ENCODE measurements around the gene KATNAL1.

KATNAL1 gene

DNA sequence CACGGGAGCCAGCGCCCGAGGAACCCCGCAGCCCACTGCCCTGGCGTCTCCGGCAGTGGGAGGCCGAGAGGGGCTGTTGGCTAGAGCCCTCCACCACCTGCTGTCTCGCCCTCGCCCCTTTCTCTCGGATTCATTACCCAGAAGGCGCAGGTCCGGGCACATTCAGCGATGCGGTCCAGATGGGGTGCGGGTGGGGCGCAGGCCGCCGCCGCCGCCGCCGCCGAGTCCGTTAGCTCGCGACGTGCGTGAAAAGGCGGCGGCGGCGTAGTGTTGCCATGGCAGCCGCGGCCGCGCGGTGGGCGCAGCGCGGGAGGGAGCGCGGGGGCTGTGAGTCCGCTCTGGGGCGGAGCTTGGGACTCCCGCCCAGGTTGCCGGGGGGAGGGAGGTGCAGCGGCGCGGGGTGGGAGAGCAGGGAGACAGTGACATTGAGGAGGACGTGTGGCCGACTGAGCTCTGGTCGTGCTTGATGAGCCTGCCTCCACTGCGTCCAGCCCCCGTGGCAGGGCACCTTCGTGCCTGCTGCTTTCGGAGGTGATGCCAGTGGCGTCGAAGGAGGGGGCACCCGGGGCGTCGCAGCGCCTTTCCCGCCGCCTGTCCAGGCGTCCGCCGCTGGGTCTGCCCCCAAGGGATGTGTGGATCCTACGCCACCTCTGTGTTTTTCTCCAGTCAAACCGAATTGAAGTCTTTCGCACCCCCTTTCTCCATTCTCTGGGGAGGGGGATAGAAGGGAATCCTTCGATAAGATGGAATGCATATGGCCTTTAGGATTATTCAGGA lies at the start of gene KATNAL1:
Gene KATNAL1 (minus strand): TSS at position 358 of the 777 bp plus-strand sequence. CDS start 23,774 bp downstream, outside the sequence.
- DNase-seq, result peak; percentile 80

DNA sequence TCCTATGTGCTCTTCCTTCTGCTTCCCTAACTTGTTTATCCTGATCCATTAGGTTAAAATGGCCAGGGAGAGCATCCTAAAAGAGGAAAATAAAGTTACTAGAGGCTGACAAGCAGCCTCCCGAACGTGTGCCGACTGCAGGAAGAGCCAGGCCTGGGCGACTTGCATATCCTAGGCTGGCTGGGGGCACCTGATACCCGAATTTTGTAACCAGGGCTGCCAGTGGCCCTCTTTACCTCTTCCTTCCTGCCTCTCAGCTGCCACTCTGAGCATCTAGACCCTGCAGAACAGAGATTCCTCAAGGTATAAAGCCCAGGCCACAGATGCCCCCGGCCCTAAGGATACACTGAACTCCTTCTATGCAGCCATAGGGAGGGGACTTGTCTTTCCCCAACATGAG lies 48.5 kb upstream of the KATNAL1 start:
- no peak for DNase-seq

DNA sequence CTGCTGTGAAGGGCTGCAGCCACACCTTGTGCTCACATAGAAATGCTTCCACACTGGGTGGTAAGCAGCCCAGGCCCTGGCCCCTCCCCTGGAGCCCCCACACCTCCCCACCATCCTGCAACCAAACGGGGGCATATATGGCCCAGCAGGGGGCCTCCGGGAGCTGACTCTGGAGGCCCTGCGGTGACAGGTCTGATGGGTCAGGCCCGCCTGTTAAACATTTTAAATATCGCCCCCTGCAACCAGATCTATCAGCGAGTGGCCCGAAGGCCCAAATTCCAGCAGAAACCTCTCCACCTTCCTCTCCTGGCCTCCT lies 48.0 kb upstream of the KATNAL1 start:
- peak; percentile 24 for DNase-seq

DNA sequence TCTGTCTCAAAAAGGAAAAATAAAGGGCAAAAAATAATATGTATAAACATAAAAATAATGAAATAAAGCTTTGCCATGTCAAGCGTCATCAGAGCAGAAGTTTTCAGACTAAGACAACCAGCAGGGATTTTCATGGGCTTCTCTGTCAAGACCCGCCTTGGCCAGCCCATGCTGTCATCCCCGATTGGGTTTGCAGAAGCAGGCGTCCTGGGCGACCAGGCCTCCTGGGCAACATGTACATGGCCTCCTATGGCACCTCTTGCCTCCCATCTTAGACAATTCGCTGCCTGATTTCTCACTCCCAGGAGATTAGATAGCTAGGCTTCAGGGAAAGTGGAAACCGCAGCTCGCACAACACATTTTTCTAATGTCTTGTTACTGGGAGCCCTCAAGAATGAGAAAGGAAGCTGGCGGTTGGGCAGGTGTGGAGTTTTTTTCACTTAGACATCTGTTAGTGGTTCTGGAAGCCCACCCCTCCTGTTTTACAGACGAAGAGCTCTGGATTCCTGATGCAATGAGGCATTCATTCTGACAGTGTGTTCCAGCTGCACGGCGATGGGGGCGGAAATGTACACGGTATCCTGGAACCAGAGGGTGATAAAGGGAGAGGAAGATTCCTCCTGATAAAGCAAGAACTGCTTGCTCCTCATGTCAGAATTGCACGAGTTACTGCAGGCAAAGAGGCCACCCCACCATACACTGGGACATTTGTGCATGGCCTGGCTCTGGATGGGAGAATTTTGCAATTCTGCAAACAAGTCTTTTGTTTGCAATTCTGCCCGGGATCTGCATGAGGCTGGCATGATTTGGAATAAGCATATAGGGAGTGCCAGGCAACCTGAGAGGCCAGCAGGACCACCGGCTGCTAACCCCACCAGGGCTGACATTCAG lies 47.4 kb upstream of the KATNAL1 start:
- no peak for DNase-seq

DNA sequence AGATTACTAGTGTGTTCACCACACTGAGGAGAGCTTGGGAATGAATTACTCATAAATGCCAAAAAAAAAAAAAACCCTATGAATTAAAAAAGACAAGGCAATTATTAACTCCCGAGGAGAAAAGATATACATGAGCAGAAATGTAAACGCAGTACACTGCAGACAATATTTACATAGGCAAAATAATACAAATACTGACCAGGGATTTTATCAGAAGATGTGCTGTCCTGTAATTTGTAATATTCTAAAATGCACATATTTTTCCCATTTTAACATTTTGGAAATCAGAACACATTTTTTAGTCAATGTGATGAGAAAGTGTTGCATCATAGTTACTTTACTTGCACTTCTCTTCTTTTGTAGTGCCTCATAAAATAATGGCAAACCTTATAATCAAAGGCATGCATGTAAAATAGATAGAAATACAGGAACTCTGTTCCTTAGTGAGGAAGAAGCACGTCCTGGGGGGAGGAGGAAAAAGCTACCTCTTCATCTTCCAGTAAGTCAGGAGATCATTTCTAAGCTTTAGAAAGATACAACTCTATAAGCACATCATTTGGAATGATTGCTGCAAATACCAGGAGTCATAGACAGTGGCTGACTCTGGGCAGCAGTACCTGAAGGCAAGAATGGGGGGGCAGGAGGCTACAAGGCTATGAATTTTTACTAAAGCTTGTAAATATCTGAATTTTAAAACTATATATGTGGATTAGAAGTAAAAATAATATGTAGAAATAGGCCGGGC lies 46.3 kb upstream of the KATNAL1 start:
- no peak for DNase-seq

DNA sequence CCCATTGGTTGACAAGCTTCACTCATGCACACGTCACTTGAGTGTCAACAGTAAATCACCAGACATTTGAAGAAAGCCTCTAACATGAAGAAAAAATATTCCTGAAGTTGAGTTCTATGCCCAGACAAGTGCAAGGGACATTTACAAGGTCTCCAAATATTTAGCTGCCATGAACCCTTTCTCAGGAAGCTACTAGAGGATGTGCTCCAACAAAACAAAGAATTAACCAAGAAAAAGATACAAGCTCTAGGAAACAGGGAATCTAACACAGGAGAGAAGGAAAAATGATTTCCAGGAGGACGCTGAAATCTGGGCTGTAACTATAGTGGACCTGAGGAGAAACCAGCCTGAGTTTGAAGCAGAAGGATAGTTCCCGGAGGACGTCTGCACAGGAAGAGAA lies 45.7 kb upstream of the KATNAL1 start:
- DNase-seq, result no peak

DNA sequence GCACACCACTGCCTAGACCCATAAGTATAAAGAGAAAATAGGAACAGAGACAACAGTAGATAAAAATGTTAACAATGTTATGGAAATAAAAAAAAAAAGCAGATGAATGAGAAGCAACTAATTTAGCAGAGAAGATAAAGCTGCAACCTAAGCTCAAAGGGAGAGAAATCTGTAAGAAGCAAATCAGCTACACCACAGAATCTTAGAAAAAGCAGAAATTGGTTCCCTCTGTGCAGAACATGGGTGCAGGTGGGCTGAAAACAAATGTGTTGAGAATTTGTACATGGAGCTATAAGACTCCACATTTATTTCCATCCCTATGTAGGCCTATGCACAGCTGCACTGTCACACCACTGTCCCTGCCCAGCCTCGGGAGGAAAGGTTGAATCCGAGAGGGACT lies 44.8 kb upstream of the KATNAL1 start:
- DNase-seq, result no peak

DNA sequence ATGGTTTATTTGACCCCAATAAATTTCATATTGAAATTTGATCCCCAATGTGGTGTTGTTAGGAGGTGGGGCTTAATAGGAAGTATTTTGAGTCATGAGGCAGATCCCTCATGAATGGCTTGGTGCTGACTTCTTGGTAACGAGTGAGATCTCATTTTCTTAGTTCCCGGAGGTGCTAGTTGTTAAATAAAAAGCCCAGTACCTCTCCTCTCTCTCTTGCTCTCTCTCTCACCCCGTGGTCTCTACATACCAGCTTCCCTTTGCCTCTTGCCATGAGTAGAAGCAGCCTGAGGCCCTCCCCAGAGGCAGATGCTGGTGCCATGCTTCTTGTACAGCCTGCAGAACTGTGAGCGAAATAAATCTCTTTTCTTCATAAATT lies 39.4 kb upstream of the KATNAL1 start:
- no peak for DNase-seq

DNA sequence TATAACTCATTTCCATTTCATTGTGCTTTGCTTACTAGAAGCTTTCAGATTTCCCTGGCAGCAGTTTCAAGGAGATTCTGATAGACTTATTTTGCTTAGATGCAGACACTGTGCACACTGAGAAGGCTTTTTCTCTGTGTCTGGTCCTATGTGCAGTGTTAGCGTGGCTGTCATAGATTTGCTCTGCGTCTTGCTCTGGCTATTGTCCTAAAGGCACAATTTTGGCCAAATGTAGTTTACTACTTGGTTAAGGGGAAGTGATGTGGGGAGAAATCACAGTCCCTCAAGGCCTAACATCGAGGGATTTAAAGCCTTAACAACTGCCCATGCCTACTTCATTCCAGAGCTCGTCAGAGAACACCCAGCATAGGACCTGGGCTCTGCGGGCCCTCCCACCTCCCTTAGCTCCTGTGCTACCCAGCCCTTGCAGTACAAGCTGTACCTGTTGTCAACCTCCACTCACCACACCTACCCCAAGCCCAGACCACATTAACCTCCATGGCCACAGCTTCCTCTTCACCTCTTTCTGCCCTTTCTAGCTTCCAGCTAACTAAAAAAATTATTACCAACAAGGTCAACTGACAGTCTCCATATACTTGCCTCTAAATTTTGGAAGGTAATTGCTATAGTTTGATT lies 38.9 kb upstream of the KATNAL1 start:
- DNase-seq, result peak; percentile 77

DNA sequence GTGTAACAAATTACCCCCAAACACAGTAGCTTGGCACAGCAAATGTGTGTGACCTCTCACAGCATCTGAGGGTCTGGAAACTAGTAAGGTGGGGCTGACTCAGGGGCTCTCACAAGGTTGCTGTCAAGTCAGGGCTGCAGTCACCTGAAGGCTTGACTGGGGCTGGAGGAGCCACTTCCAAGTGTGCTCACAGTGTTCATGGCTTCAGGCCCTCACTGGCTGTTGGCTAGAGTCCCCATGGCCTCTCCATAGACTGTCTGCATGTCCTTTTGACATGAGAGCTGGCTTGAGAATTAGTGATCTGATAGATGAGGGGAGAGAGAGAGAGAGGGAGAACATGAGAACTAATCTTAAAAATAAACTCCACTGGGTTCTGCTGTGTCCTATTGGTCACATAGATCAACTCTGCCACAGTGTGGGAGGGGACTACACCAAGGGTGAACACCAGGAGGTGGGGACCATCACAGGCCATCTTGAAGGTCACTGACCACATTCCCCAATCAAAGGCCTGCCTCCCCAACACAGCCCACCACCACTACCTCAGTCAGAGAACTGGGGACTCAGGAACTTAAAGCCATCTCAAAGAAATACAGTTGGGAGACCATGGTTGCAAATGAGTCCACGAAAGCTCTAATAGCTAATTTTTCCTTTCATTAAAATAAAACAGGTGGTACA lies 38.2 kb upstream of the KATNAL1 start:
- DNase-seq, result no peak

DNA sequence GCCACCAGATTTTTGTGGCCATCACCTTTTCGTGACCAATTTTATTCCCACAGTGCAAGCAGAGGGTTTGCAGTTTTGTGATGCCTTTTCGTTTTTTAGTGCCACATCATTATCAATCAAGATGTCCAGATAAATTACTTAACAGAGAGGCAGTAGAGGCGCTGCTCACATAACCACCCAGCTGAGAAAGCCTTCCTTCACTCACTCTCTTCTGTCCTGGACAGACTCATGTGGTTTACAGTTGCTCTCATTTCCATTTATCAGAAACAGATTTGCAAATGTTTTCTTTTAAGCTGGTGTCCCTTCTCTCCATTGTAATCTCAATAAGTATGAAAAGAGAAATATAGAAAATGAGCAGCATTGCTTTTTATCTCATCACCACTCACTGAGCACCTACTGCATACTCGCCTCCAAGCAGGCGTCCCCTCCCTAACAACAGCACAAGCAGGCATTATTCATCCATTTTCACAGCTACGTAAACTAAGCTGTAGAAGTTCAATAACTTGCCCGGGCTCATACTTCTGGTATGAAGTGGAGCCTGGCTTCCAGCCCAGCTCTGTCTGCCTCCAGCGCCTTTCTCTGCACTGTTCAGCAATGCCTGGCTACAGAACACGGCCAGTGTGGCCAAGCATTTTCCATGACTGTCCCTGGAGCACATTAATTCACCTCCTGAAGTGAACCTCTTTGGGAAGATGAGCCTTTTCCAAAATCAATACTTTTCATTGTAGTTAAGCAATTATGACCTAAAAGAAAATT lies 34.6 kb upstream of the KATNAL1 start:
- no peak for DNase-seq

DNA sequence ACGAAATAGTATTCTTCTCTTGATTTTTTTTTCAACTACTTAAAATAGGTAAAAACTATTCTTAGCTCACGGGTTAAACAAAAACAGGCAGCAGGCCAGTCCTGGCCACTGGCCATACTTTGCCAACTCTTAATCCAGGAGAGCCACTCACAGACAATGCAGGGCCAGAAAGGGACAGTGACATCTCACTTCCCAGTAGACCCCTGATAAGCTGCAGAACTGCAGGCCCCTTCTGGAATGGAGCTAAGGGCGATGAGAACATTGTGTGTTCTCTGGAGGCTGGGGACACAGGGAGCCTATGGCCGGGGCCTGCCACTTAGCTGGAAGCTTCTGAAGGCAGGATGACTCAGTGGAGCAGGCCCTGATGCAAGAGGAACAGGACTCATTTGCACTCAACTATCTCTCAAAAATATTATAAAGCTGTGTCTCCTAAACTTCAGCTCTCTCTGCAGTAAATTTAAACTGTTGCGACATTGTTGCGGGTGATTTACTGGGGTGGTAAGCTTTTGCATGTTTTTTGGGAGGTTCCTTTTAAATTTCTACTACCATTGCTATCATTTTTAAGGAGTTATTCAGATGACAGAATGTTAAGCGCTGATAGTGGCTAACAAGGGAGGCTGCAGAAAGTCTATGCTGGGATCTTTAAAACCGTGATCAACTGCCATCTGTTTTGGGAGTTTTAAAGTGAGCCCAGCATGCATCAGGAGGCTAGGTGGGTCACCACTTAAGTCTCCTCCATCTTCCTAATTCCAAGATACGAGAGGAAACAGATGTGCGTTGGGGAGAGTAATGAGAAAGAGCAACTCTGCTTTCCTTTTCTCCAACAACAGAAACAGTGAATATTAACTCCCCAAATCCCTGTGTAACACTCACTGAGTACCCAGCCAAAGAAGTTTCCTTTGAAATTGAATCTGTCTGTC lies 33.2 kb upstream of the KATNAL1 start:
- no peak for DNase-seq

DNA sequence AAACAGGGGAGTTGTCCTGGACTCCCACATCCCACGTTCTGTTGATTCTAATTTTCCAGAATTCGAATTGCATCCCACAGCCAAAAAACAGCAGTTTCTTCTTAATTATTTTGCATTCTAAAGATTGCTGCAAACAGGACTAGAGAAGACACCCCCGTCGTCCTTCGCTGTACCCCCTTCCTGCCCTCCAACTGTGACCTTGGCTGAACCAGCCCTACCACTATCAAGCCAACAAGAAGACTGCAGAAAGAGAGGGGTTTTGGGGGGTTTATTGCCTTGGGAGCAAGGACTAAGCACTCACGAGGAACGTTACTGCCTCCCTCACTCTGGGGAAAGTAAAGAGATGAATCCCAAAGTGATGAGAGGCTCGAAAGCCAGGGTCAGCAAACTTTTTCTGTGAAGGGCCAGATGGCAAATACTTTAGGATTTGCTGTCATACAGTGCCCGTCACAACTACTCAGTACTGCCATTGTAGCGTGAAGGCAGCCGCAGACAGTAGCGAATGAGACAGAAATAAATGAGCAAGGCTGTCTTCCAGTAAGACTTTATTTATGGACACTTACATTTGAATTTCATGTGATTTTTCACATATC lies 32.5 kb upstream of the KATNAL1 start:
- no peak for DNase-seq

DNA sequence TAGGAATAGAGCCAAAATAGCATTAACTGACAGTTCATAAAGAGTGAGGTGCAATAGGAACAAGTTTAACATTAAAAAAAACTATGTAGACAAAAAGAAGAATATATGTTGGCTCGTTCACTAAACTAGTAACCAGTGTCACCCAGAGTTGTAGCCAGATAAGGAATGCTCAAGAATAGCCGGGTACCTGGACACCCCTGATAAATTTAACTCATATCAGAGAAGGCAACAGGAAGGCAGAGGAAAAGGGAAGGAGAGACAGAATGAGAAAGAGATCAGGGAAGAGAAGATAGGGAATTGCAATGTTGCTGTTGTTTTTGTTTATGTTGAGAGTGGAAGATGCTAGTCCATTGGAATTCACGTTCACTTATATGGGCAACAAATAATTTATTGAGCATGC lies 31.6 kb upstream of the KATNAL1 start:
- DNase-seq, result no peak

DNA sequence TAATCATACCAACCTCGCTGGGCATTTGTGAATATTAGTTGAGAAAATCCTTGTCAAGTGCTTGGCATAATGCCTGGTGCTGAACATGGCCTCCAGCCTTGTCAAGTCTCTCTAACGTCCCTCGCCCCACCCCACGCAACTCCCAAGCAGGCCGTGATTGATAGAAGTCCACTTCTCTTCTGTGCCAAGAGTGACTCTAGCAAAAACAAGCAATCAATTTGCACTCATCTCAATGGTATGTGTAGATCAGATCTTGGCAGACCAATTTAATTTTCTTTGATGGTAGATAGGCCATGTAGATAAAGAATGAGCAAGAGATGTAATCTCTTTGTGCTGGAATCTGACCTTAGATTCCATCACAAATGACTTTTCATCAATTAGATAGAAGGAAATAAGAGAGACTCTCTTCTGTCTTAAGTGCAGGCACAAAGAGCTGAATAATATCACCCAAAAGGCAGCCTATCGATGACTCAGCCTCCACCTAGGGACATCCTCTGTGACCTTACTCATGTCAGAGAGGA lies 31.0 kb upstream of the KATNAL1 start:
- DNase-seq, result no peak

DNA sequence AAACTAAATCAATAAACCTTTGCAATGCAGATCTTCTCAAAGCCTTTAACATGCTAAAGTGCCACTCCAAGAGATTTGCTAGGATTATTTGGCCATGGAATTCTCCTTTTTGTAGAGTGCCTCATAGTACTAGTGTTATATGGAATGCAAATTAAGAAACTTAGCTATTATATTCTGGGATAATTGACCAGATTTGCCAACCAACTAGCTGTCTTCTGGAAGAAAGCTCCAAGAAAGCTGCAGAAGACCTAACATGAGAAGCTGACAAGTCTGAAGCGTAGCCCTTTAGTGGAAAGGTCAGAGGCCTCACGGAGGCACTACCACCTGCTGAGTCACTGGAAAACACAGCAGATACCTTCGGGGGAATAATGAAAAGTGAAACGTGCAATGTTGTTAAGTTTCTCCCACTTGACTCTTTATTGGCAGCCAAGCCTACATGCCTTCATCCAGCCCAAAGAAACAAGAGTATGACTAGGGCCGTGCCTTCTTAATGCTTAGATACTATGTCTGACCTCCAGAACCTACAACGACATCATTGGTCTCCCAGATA lies 29.8 kb upstream of the KATNAL1 start:
- DNase-seq, result no peak

DNA sequence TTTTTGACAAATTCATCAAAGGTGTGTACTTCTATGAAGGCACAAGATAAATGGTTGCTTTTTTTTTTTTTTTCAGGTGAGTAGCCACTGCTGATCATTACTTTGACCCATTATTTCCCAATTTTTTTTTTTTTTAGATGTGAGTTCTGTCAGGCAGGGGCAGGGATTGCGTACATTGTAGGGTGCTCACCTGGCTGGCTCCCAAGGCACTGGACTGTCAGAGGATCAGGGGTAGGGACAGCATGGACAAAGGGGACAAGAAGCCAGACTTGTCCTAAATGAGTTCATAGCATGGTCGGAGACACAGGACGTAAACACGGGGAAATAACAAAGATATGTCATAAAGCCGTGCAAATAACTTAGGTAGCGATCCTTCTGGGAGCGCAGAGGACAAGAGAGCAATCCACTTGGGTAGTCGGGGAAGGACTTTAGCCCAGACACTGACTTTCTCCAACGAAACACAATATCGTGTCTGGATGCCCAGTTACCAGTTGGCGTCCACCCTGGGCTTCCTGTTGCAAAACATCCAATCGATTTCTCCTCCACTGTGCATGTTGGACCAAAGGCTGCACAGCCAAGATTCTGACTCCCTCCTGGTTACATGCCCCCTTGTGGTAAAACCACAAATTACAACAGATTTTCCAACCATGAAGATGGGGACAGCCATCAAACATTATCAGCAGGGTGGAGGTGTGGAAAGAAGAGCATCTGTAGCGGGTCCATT lies 27.5 kb upstream of the KATNAL1 start:
- DNase-seq, result peak; percentile 65

DNA sequence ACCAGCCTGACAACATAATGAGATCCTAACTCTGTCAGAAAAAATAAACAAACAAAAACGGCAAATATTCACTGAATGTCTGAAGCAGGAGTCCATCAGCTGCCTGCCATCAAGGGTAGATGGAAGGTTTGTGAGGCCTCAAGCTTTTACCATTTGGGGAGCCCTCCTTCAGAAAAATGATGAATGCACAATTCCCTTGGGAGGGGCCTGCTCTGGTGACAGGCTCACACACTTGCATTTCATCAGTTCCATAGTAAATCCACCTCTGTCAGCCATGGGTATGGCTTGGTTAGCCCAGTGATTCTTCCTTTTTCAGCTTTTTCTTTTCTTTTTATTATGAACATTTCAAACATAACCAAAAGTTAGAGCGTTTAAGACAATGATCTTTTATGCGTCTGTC lies 26.3 kb upstream of the KATNAL1 start:
- DNase-seq, result no peak
